HepG2 (cell line): ENCODE results near the gene KLF16. TPM values are rescaled to one million over a fixed set of nuclear protein-coding genes. Genes with fewer than 3 reads are reported as not detected.
A peak's percentile ranks its signal among the peaks of the same experiment; 100 is the strongest.

Experiments
- GLI4 ChIP-seq: sonication (generic); formaldehyde crosslinking; IDR thresholded peaks from 2 replicates; pipeline ENCODE4 v1.5.1; 2020; ENCODE audit warnings: missing genetic modification reagents, mild to moderate bottlenecking, moderate library complexity, borderline replicate concordance
- SYNCRIP ChIP-seq: fragments of 200-400 bp; formaldehyde crosslinking; IDR thresholded peaks from 2 replicates; pipeline ENCODE4 v1.6.1; 2018; ENCODE audit warnings: mild to moderate bottlenecking, low read depth, low read length; ENCODE audit not compliant: insufficient read depth
- ZNF136 ChIP-seq: sonication (generic); formaldehyde crosslinking; IDR thresholded peaks from 2 replicates; pipeline ENCODE4 v1.8.1; 2022; ENCODE audit warnings: low read depth, mild to moderate bottlenecking, moderate library complexity, missing genetic modification reagents
- ZNF432 ChIP-seq: sonication (generic); formaldehyde crosslinking; IDR thresholded peaks from 2 replicates; pipeline ENCODE4 v1.5.0; 2020; ENCODE audit warnings: missing genetic modification reagents, mild to moderate bottlenecking, borderline replicate concordance
- polyA plus RNA-seq, 8 experiments: library from polyadenylated mRNA; depleted of rRNA in 3 of 8; stranded (reverse) in 7 of 8; unstranded in 1 of 8; fragments of >200 nt; fragmentation: Illumina TruSeq in 4 of 8; extraction: Trizol in 4 of 8; gene quantifications; 2 replicates each; pipeline versions ENCODE4 v1.2.1 to v1.2.3, GENCODE V29; 2011 to 2016; ENCODE audit warnings: low read depth in 4 of 8, missing spikeins in 1 of 8, mixed read lengths in 1 of 8; ENCODE audit not compliant: insufficient read depth in 1 of 8
- total RNA-seq, 5 experiments: library from RNA; depleted of rRNA; stranded (reverse); fragments of >200 nt; fragmentation: Illumina TruSeq; extraction: Trizol; gene quantifications; 2 replicates each; pipeline ENCODE4 v1.2.3, GENCODE V29; 2016; ENCODE audit warnings: low read depth in 1 of 5
- TF ChIP-seq, protein P1 (sequence below), 2 experiments: sonication (generic) in 1 of 2; formaldehyde crosslinking in 1 of 2; IDR thresholded peaks; 2 replicates each; pipeline versions ENCODE4 v1.6.1 to v1.9.0; 2014 to 2022; ENCODE audit warnings: antibody characterized with exemption in 1 of 2, borderline replicate concordance in 1 of 2, inconsistent platforms in 1 of 2, low read depth in 1 of 2, missing genetic modification reagents in 1 of 2
- TF ChIP-seq, protein P2 (sequence below): sonication (generic); formaldehyde crosslinking; IDR thresholded peaks from 2 replicates; pipeline ENCODE4 v1.8.0; 2022; ENCODE audit warnings: missing genetic modification reagents, mild to moderate bottlenecking, inconsistent platforms, borderline replicate concordance
- TF ChIP-seq, protein P3 (sequence below): IDR thresholded peaks from 2 replicates; pipeline ENCODE4 v1.6.1; 2016; ENCODE audit warnings: missing biosample characterization, missing genetic modification reagents, low read depth
- TF ChIP-seq, protein P4 (sequence below): sonication (generic); formaldehyde crosslinking; IDR thresholded peaks from 2 replicates; pipeline ENCODE4 v1.4.0; 2020; ENCODE audit warnings: missing genetic modification reagents
- TF ChIP-seq, protein P5 (sequence below): sonication (generic); formaldehyde crosslinking; IDR thresholded peaks from 2 replicates; pipeline ENCODE4 v1.9.0; 2021; ENCODE audit warnings: missing genetic modification reagents, mild to moderate bottlenecking, borderline replicate concordance

KLF16 gene
- total and polyA plus RNA-seq, 2 of the 13 experiments (the other 11 are each of a cell fraction or from before 2014, with no cell fraction given): 3.5 to 6.7 TPM

DNA sequence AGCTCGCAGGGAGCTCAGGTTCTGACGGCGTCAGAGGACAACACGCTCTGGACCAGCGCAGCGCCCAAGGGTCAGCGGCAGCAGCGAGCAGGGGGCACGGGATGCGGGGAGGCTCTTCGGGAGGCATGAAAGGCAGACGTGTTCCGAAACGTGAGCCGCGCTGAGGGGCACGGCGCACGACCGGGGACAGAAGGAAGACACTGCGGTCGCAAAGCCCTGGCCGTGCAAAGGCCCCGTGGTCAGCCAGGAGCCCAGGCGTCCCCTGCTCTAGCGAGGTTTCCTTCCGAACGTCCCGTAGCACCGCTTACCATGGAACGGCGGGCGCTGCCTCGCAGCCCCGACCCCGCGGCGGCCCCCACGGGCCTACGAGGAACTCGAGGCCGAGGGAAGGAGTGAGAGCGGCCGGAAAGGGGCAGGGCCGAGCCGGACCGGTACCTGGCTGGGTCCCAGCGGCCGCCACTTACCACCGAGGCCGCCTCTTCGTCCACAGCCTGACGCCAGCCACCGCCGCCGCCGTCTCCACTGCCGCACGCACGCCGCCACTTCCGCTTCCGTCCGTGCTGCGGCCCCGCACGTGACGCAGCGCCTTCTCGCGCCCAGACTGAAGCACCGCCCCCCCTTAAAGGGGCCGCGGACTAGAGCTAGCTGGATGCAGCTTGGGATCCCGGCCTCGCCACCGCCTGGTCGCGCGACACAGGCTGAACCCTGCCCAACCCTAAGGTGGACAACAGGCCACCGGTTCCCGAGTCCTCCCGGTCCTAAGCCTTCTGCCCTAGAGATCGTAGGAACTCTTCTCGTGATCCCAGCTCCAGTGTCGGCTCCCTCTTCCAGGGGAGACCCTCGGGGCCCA is 12.5 kb upstream of the KLF16 start (continued):
- TF ChIP-seq, protein P1, sequence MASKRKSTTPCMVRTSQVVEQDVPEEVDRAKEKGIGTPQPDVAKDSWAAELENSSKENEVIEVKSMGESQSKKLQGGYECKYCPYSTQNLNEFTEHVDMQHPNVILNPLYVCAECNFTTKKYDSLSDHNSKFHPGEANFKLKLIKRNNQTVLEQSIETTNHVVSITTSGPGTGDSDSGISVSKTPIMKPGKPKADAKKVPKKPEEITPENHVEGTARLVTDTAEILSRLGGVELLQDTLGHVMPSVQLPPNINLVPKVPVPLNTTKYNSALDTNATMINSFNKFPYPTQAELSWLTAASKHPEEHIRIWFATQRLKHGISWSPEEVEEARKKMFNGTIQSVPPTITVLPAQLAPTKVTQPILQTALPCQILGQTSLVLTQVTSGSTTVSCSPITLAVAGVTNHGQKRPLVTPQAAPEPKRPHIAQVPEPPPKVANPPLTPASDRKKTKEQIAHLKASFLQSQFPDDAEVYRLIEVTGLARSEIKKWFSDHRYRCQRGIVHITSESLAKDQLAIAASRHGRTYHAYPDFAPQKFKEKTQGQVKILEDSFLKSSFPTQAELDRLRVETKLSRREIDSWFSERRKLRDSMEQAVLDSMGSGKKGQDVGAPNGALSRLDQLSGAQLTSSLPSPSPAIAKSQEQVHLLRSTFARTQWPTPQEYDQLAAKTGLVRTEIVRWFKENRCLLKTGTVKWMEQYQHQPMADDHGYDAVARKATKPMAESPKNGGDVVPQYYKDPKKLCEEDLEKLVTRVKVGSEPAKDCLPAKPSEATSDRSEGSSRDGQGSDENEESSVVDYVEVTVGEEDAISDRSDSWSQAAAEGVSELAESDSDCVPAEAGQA (IDR thresholded peaks at IDR 0.05; ENCODE audit: low read depth): peak; percentile 82
- TF ChIP-seq, protein P1 (CRISPR knock-in tag; IDR thresholded peaks at IDR 0.05; ENCODE audit: borderline replicate concordance): no peak
- TF ChIP-seq, protein P2, sequence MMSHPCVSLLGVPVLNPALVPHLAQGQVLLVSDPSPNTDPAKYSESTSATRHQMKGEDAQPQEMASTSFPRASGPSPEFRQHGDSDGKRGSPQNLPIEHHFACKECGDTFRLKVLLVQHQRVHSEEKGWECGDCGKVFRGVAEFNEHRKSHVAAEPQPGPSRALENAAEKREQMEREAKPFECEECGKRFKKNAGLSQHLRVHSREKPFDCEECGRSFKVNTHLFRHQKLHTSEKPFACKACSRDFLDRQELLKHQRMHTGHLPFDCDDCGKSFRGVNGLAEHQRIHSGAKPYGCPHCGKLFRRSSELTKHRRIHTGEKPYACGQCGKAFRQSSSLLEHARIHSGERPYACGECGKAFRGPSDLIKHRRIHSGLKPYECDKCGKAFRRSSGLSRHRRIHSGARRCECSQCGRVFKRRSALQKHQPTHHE (CRISPR knock-in tag): peak; percentile 52; the same call in 1 of the 2 replicates
- TF ChIP-seq ZNF136 (CRISPR knock-in tag): no peak
- TF ChIP-seq, protein P3, sequence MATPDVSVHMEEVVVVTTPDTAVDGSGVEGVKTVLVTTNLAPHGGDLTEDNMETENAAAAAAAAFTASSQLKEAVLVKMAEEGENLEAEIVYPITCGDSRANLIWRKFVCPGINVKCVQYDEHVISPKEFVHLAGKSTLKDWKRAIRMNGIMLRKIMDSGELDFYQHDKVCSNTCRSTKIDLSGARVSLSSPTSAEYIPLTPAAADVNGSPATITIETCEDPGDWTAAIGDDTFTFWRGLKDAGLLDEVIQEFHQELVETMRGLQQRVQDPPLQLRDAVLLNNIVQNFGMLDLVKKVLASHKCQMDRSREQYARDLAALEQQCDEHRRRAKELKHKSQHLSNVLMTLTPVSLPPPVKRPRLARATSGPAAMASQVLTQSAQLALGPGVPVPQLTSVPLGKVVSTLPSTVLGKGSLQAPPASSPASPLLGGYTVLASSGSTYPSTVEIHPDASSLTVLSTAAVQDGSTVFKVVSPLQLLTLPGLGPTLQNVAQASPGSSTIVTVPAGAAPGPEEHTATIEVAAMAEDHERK (CRISPR knock-in tag): peak; percentile 93
- TF ChIP-seq, protein P4, sequence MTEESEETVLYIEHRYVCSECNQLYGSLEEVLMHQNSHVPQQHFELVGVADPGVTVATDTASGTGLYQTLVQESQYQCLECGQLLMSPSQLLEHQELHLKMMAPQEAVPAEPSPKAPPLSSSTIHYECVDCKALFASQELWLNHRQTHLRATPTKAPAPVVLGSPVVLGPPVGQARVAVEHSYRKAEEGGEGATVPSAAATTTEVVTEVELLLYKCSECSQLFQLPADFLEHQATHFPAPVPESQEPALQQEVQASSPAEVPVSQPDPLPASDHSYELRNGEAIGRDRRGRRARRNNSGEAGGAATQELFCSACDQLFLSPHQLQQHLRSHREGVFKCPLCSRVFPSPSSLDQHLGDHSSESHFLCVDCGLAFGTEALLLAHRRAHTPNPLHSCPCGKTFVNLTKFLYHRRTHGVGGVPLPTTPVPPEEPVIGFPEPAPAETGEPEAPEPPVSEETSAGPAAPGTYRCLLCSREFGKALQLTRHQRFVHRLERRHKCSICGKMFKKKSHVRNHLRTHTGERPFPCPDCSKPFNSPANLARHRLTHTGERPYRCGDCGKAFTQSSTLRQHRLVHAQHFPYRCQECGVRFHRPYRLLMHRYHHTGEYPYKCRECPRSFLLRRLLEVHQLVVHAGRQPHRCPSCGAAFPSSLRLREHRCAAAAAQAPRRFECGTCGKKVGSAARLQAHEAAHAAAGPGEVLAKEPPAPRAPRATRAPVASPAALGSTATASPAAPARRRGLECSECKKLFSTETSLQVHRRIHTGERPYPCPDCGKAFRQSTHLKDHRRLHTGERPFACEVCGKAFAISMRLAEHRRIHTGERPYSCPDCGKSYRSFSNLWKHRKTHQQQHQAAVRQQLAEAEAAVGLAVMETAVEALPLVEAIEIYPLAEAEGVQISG (CRISPR knock-in tag): peak; percentile 92
- no peak for TF ChIP-seq SYNCRIP
- no peak for TF ChIP-seq ZNF432
- TF ChIP-seq, protein P5, sequence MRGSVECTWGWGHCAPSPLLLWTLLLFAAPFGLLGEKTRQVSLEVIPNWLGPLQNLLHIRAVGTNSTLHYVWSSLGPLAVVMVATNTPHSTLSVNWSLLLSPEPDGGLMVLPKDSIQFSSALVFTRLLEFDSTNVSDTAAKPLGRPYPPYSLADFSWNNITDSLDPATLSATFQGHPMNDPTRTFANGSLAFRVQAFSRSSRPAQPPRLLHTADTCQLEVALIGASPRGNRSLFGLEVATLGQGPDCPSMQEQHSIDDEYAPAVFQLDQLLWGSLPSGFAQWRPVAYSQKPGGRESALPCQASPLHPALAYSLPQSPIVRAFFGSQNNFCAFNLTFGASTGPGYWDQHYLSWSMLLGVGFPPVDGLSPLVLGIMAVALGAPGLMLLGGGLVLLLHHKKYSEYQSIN (CRISPR knock-in tag): no peak
- TF ChIP-seq GLI4: no peak
